NOMO-1 treated with DMSO at 0.1 percent for 48 hours (cell line): Measurements from ENCODE around the gene RUNX2.

Experiments
- DNase-seq: peaks from one replicate; lab custom pipeline; 2025; ENCODE audit not compliant: unreplicated experiment; lab: John Stamatoyannopoulos, UW

The RUNX2 gene

GRCh38 chr6:45351076-45351475, 22.9 kb downstream of the RUNX2 start:
- DNase-seq = no peak

GRCh38 chr6:45351667-45352066, 23.5 kb downstream of the RUNX2 start:
- DNase-seq = no peak

GRCh38 chr6:45353654-45354053, 25.5 kb downstream of the RUNX2 start:
- DNase-seq = no peak

- no peak for DNase-seq
These were observed 36.3 kb downstream of the RUNX2 start for GRCh38 chr6:45364466-45364865.

- peak; percentile 43 for DNase-seq
These were observed 36.9 kb downstream of the RUNX2 start for GRCh38 chr6:45365036-45365435.

- no peak for DNase-seq
These were observed 38.4 kb downstream of the RUNX2 start for GRCh38 chr6:45366534-45366933.

GRCh38 chr6:45367999-45368398, 39.9 kb downstream of the RUNX2 start:
- DNase-seq = no peak

- DNase-seq = no peak
These were observed 41.7 kb downstream of the RUNX2 start for GRCh38 chr6:45369870-45370269.

- no peak for DNase-seq
These were observed 43.9 kb downstream of the RUNX2 start for GRCh38 chr6:45371924-45372573.

- DNase-seq = no peak
These were observed 47.3 kb downstream of the RUNX2 start for GRCh38 chr6:45375449-45375848.

GRCh38 chr6:45376310-45377042, 48.3 kb downstream of the RUNX2 start:
- no peak for DNase-seq

- peak; percentile 62 for DNase-seq
These were observed 49.0 kb downstream of the RUNX2 start for GRCh38 chr6:45377043-45377553.

GRCh38 chr6:45377554-45378333, 49.6 kb downstream of the RUNX2 start, which contains the start of gene SUPT3H:
TSS of gene SUPT3H (minus strand) at chr6:45377934.
- peak; percentile 87 for DNase-seq

- peak; percentile 51 for DNase-seq
These were observed 50.3 kb downstream of the RUNX2 start for GRCh38 chr6:45378334-45378926.

GRCh38 chr6:45382391-45382790, 54.3 kb downstream of the RUNX2 start:
- no peak for DNase-seq

- peak; percentile 61 for DNase-seq
These were observed 58.4 kb downstream of the RUNX2 start for GRCh38 chr6:45386501-45386900.

GRCh38 chr6:45387236-45387635, 59.1 kb downstream of the RUNX2 start:
- DNase-seq = no peak

- no peak for DNase-seq
These were observed 60.2 kb downstream of the RUNX2 start for GRCh38 chr6:45388328-45388727.

GRCh38 chr6:45394586-45395095, 66.5 kb downstream of the RUNX2 start:
- DNase-seq = no peak

GRCh38 chr6:45398075-45398813, 70.1 kb downstream of the RUNX2 start:
- no peak for DNase-seq
